Skeletal muscle satellite cell (primary cell): ENCODE results near the gene KYAT1.

Source experiments
- H3K27me3 ChIP-seq: 2 replicates; pipeline ENCODE4 v1.7.0; 2013; ENCODE audit warnings: low read length; ENCODE audit not compliant: control insufficient read depth, insufficient read depth
- H3K36me3 ChIP-seq: 2 replicates; pipeline ENCODE4 v1.7.0; 2013; ENCODE audit warnings: mild to moderate bottlenecking, control low read depth, low read length; ENCODE audit not compliant: insufficient read depth
- H3K4me1 ChIP-seq: 2 replicates; pipeline ENCODE4 v1.7.0; 2013; ENCODE audit warnings: low read length; ENCODE audit not compliant: control insufficient read depth, insufficient read depth
- H3K4me2 ChIP-seq: 2 replicates; pipeline ENCODE4 v1.7.0; 2013; ENCODE audit warnings: mild to moderate bottlenecking, low read length
- H3K4me3 ChIP-seq: 2 replicates; pipeline ENCODE4 v1.7.0; 2013; ENCODE audit warnings: low read length
- H3K9ac ChIP-seq: 2 replicates; pipeline ENCODE4 v1.7.0; 2013; ENCODE audit warnings: mild to moderate bottlenecking, low read depth, low read length, moderate library complexity
- H3K9me3 ChIP-seq: replicated peaks from 2 replicates; pipeline ENCODE4 v1.7.0; 2013; ENCODE audit warnings: mild to moderate bottlenecking, control low read depth, low read length

Gene KYAT1

GRCh38 chr9:128916745-128917144 is 35.0 kb upstream of the KYAT1 start:
- H3K4me3 ChIP-seq, result no peak overlapping the region
- no peaks in the 10 kb centered on the region for H3K9me3 ChIP-seq
- peak overlapping the region; percentile 35 for H3K4me2 ChIP-seq
- H3K9ac ChIP-seq, result peak overlapping the region; percentile 63
- H3K27me3 ChIP-seq, result no peaks in the 10 kb centered on the region
- H3K4me1 ChIP-seq, result peaks cover 83% of the 10 kb centered on the region
- peaks cover 58% of the 10 kb centered on the region for H3K36me3 ChIP-seq

DNA sequence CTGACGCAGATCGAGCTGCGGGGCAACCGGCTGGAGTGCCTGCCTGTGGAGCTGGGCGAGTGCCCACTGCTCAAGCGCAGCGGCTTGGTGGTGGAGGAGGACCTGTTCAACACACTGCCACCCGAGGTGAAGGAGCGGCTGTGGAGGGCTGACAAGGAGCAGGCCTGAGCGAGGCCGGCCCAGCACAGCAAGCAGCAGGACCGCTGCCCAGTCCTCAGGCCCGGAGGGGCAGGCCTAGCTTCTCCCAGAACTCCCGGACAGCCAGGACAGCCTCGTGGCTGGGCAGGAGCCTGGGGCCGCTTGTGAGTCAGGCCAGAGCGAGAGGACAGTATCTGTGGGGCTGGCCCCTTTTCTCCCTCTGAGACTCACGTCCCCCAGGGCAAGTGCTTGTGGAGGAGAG is 34.5 kb upstream of the KYAT1 start:
- no peaks in the 10 kb centered on the region for H3K9me3 ChIP-seq
- H3K4me3 ChIP-seq, result no peak overlapping the region
- H3K27me3 ChIP-seq, result no peaks in the 10 kb centered on the region
- H3K4me2 ChIP-seq, result peak overlapping the region; percentile 35
- peaks cover 84% of the 10 kb centered on the region for H3K4me1 ChIP-seq
- H3K36me3 ChIP-seq, result peaks cover 60% of the 10 kb centered on the region
- peak overlapping the region; percentile 63 for H3K9ac ChIP-seq

DNA sequence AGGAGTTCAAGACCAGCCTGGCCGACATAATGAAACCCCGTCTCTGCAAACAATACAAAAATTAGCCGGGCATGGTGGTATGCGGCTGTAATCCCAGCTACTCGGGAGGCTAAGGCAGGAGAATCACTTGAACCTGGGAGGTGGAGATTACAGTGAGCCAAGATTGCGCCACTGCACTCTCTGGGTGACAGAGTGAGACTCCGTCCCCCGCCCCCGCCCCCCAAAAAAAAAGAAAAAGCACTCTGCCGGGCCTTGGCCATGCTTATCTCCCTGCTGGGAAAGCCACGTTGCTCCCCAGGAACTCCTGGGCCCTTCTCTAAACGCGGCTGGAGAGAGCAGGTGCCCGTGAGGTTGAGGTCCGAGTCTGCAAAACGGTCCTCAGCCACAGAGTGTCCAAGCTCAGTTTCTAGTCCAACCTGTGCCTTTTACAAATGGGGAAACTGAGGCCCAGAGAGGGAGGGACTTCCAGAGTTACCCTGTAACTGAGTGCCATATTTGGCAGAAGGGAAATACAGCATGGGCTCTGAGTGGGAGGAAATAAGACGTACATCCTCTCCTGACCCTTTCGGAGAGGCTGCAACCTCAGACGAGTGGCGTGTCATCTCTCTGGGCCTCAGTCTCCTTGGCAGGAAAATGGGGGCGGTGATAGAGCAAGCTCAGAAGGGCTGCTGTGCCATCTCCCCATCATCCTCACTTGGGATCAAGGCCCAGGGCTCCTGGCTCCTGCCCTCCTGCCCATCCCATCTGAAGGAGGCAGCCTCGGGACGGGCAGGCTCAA is 32.4 kb upstream of the KYAT1 start:
- peaks cover 79% of the 10 kb centered on the region for H3K4me1 ChIP-seq
- H3K4me2 ChIP-seq, result no peak overlapping the region
- H3K4me3 ChIP-seq, result no peak overlapping the region
- H3K9ac ChIP-seq, result no peak overlapping the region
- no peaks in the 10 kb centered on the region for H3K27me3 ChIP-seq
- H3K36me3 ChIP-seq, result peaks cover 76% of the 10 kb centered on the region
- H3K9me3 ChIP-seq, result no peaks in the 10 kb centered on the region

DNA sequence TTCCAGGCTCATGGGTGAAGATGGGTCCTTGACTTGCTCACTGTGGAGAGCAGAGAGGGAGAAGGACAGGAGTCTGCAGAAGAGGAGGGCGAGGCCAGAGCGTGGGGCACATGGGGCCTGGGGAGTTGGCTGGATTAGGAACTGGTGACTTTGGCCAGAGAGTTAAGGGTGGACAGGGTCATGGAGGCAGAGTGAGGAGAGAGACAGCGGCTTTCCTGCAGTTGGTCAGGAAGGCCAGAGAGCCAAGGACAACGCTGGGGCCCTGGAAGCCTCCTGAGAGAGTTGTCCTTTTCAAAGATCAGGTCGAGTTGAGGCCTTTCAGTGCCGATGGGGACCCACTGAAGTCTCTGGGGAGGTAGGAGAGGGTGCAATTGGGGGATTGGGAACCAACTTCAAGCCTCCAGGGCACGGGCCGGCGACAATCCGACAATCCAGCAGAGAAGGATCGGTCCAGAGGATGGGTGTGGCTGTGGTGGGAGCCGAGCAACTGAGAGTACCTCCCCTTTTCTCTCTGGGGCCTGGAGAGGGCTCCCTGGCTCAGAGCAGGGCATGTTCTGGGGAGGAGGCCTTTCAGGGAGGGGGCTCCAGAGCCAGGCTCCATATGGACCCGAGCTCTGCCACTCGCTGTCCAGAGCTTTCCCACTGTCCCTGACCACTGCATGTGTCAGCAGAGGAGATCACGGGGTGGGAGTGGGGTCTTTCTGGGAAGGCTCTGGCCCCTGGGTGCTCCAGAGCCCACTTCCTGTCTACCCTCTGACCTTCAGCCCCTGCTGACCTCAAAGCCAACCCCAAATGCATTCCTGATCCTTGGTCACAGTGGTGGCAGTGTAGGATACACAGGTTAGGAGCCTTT is 31.5 kb upstream of the KYAT1 start:
- Histone ChIP-seq H3K9me3 (no peaks in the 10 kb centered on the region), H3K27me3 (no peaks in the 10 kb centered on the region), H3K36me3 (peaks cover 79% of the 10 kb centered on the region), H3K4me1 (peaks cover 74% of the 10 kb centered on the region), H3K9ac (peak overlapping the region; percentile 37), H3K4me3 (peak overlapping the region; percentile 48), H3K4me2 (peak overlapping the region; percentile 68)

GRCh38 chr9:128912270-128912853 is 30.6 kb upstream of the KYAT1 start:
- Histone ChIP-seq H3K4me1 (peaks cover 70% of the 10 kb centered on the region), H3K4me3 (peak overlapping the region; percentile 48), H3K36me3 (peaks cover 79% of the 10 kb centered on the region), H3K9ac (peak overlapping the region; percentile 41), H3K27me3 (no peaks in the 10 kb centered on the region), H3K4me2 (peak overlapping the region; percentile 68), H3K9me3 (no peaks in the 10 kb centered on the region)

DNA sequence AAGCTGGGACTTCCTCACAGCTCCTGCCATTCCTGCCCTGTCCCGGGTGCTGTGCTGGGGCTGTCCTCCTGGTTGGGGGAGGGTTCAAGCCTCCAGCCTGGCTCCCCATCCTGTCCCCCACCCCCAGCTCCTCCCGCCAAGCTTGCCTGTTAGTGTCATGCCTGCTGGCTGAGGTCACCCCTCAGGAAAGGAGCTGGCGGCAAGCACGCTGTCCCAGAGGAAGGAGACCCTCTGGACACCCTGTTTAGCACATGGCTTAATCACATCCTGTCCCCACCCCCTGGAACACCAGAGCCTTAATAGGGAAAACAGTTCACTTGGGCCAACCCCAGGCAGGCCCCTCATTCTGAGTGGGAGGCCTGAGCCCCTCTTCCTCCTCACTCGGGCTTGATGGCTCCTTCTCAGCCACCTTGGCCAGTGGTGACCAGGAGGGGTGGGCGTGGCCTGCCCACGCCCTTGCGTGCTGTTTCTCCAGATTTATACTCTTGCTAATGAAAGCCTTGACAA is 29.8 kb upstream of the KYAT1 start:
- Histone ChIP-seq H3K36me3 (peaks cover 83% of the 10 kb centered on the region), H3K4me2 (peak overlapping the region; percentile 68), H3K27me3 (no peaks in the 10 kb centered on the region), H3K9ac (peak overlapping the region; percentile 41), H3K4me3 (peak overlapping the region; percentile 47), H3K4me1 (peaks cover 62% of the 10 kb centered on the region), H3K9me3 (no peaks in the 10 kb centered on the region)

DNA sequence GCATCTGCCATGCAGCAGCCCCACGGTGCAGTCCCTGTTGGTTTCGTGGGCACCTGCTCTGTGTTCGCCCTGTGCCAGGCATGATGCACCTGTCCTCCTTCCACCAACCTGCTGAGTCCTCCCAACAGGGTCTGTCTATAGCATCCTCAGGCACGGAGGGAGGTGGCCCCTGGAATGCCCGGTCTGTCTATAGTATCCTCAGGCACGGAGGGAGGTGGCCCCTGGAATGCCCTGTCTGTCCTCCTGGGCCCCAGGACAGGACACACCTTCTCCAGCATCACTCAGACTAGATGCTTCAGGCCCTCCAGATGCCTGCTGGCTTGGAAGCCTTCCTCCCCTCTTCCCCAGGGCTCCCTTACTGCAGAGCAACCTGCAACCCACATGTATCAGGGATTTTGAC is 29.2 kb upstream of the KYAT1 start:
- Histone ChIP-seq H3K9me3 (no peaks in the 10 kb centered on the region), H3K27me3 (no peaks in the 10 kb centered on the region), H3K36me3 (peaks cover 77% of the 10 kb centered on the region), H3K4me2 (peak overlapping the region; percentile 68), H3K4me1 (peaks cover 56% of the 10 kb centered on the region), H3K4me3 (no peak overlapping the region), H3K9ac (peak overlapping the region; percentile 41)

DNA sequence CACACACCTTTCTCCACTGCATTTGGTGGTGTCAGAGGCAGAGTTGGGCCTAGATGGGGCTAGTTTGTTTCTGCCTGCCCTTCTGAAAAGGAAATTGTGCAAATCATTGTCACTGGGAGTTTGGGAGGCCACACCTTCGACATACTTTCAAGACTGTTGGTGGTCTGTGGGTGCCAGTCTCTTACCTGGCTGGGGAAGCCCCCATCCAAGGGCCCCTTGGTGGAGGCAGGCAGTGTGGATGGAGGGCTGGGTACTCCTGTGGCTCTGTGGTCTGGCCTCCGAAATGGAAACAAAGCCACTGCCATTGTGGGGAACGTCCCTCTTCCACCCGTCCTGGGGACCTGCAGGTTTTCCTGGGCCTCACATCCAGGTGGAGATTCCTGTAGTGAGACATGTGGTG is 28.1 kb upstream of the KYAT1 start:
- H3K9me3 ChIP-seq, result no peaks in the 10 kb centered on the region
- H3K4me2 ChIP-seq, result no peak overlapping the region
- H3K4me3 ChIP-seq, result no peak overlapping the region
- H3K27me3 ChIP-seq, result no peaks in the 10 kb centered on the region
- peaks cover 71% of the 10 kb centered on the region for H3K36me3 ChIP-seq
- H3K9ac ChIP-seq, result no peak overlapping the region
- H3K4me1 ChIP-seq, result peaks cover 48% of the 10 kb centered on the region

- peaks cover 58% of the 10 kb centered on the region for H3K36me3 ChIP-seq
- H3K4me3 ChIP-seq, result no peak overlapping the region
- H3K9me3 ChIP-seq, result no peaks in the 10 kb centered on the region
- H3K4me1 ChIP-seq, result peaks cover 43% of the 10 kb centered on the region
- H3K4me2 ChIP-seq, result no peak overlapping the region
- H3K9ac ChIP-seq, result no peak overlapping the region
- H3K27me3 ChIP-seq, result no peaks in the 10 kb centered on the region
These were observed 26.6 kb upstream of the KYAT1 start for GRCh38 chr9:128908372-128908771.

DNA sequence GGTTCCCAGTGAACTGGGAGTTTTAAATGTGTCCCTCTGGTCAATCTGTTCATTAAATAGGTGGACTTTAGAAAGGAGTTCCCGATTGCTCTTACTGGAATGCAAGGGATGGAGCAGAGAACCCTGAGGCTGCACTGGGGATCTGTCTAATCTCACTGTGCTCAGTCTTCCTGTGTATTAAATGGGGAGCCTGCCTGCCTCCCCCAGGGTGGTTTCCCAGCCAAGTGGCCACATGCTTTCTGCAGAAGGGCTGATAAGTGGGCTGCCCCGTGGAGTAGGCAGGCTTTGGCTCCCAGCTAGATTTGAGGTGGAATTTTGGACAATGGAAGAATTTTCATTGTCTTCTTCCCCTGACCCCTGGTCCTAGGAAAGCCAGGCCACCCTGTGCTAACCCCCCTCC is 25.0 kb upstream of the KYAT1 start:
- Histone ChIP-seq H3K9ac (no peak overlapping the region), H3K27me3 (no peaks in the 10 kb centered on the region), H3K4me2 (no peak overlapping the region), H3K4me1 (peaks cover 43% of the 10 kb centered on the region), H3K36me3 (peaks cover 57% of the 10 kb centered on the region), H3K4me3 (no peak overlapping the region), H3K9me3 (no peaks in the 10 kb centered on the region)

DNA sequence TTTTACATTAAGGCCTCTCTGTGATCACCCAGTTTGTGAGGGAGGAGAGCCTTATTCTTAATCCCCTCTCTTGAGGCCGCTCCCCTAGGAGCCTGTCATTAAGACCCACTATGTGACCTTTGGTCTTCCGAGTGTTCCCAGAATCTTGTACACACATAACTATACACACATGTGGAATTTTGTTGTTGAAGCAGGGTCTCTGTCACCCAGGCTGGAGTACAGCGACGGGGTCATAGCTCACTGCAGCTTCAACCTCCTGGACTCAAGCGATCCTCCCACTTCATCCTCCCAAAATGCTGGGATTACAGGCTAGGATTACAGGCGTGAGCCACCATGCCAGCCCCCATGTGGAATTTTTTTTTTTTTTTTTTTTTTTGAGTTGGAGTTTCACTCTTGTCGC is 24.2 kb upstream of the KYAT1 start:
- Histone ChIP-seq H3K9ac (no peak overlapping the region), H3K4me1 (peaks cover 41% of the 10 kb centered on the region), H3K4me3 (no peak overlapping the region), H3K4me2 (no peak overlapping the region), H3K9me3 (no peaks in the 10 kb centered on the region), H3K27me3 (no peaks in the 10 kb centered on the region), H3K36me3 (peaks cover 57% of the 10 kb centered on the region)
